Suprapubic skin (tissue), 4 donors: ENCODE results near the gene WFIKKN2.

ENCODE experiments used
- EP300 ChIP-seq: sonication (generic); formaldehyde crosslinking; IDR thresholded peaks from one replicate; pipeline ENCODE4 v1.6.1; 2017; ENCODE audit warnings: antibody characterized with exemption
- POLR2AphosphoS5 ChIP-seq, 3 donors: sonication (generic); formaldehyde crosslinking; IDR thresholded peaks; one replicate each; pipeline ENCODE4 v1.6.1; 2017; ENCODE audit warnings: antibody characterized with exemption in 3 of 3
- TF ChIP-seq, protein P1 (sequence below), 2 donors: fragments of 200-600 bp in 1 of 2; fragments of 450-650 bp in 1 of 2; sonication (generic) in 1 of 2; IDR thresholded peaks; one replicate each; pipeline ENCODE4 v1.5.1; 2016 to 2019; ENCODE audit warnings: antibody characterized with exemption in 2 of 2, mild to moderate bottlenecking in 1 of 2, moderate library complexity in 1 of 2

DNA sequence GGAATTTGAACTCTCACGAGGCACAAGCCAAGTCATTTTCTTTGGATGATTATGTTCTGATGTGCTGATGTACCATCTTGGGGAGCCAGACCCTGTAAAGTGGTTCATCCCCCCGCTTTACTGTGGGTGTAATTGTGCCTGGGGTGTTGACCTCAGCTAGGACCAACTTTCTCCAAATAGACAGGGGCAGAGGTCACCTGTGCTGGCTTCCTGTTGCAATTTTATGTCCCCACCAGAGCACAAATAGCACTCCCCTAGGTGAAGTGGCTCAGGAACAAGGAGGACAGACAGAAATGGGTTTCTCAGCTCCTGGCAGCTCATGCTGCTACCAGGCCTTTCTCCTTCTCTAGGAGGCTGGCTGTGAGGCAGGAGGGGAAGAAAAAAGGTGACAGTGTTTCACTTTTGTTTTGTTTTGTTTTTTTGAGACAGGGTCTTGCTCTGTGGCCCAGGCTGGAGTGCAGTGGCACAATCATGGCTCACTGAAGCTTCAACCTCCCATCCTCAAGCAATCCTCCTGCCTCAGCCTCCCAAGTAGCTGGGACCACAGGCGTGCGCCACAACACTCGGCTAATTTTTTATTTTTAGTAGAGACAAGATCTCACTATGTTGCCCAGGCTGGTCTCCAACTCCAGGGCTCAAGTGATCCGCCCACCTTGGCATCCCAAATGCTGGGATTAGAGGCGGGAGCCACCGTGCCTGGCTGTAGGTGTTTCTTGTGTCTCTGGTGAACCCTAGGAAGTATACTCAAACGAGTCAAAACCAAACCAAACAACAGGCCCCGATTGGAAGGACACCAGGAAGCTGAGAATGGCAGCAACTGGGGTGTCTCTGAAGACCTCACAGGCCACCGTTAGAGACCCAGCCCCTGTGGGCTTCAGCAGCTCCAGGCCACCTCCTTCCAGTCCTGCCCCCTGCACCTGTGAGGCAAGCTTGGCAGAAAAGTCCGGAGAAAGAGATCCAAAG is 32.5 kb upstream of the WFIKKN2 start:
- TF ChIP-seq EP300 (no peak), POLR2AphosphoS5 (IDR thresholded peaks at IDR 0.05) (no peak)
- TF ChIP-seq, protein P1, sequence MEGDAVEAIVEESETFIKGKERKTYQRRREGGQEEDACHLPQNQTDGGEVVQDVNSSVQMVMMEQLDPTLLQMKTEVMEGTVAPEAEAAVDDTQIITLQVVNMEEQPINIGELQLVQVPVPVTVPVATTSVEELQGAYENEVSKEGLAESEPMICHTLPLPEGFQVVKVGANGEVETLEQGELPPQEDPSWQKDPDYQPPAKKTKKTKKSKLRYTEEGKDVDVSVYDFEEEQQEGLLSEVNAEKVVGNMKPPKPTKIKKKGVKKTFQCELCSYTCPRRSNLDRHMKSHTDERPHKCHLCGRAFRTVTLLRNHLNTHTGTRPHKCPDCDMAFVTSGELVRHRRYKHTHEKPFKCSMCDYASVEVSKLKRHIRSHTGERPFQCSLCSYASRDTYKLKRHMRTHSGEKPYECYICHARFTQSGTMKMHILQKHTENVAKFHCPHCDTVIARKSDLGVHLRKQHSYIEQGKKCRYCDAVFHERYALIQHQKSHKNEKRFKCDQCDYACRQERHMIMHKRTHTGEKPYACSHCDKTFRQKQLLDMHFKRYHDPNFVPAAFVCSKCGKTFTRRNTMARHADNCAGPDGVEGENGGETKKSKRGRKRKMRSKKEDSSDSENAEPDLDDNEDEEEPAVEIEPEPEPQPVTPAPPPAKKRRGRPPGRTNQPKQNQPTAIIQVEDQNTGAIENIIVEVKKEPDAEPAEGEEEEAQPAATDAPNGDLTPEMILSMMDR (IDR thresholded peaks at IDR 0.05) = no peak
